Natural killer cell treated with Interleukin-12 subunit alpha and Interleukin-12 subunit beta and Interleukin-15 and Interleukin-18, amount 100 ng/mL, for 72 hours (primary cell): ENCODE data around the gene BUD13. TPM values are rescaled to one million over a fixed set of nuclear protein-coding genes. Genes with fewer than 3 reads are reported as not detected.
A peak's percentile ranks its signal among the peaks of the same experiment; 100 is the strongest.
"Not testable (repeated sequence)": the region's sequence is repeated elsewhere in the genome, so short reads cannot be mapped to it uniquely, and the experiment has no call there.

ENCODE experiments used
- ATAC-seq, 2 donors: fragments of 150-1000 bp; cut with Tn5 transposase in 1 of 2; sonication (Bioruptor Pico), chemical (Tn5 transposase) in 1 of 2; 2 replicates each; pipeline ENCODE4 v1.10.0; 2021
- DNase-seq: peaks from one replicate; pipeline ENCODE4 v3.0.0; 2022; ENCODE audit warnings: low spot score
- H3K27ac Mint-ChIP-seq, 2 donors: 1 replicate in 1 of 2; 2 replicates in 1 of 2; pipeline ENCODE4 v1.8.0; 2022; ENCODE audit warnings: mixed read lengths in 2 of 2, mild to moderate bottlenecking in 1 of 2, moderate library complexity in 1 of 2
- H3K27me3 Mint-ChIP-seq, 2 donors: 1 replicate in 1 of 2; 2 replicates in 1 of 2; pipeline ENCODE4 v1.8.0; 2022; ENCODE audit warnings: mixed read lengths in 2 of 2
- H3K36me3 Mint-ChIP-seq: one replicate; pipeline ENCODE4 v1.8.0; 2022; ENCODE audit warnings: mixed read lengths
- H3K4me1 Mint-ChIP-seq, 2 donors: 1 replicate in 1 of 2; 2 replicates in 1 of 2; pipeline ENCODE4 v1.8.0; 2022; ENCODE audit warnings: low read depth in 2 of 2, mixed read lengths in 2 of 2, mild to moderate bottlenecking in 1 of 2
- H3K4me3 Mint-ChIP-seq: one replicate; pipeline ENCODE4 v1.8.0; 2022; ENCODE audit warnings: mixed read lengths
- H3K9me3 Mint-ChIP-seq: 2 replicates; pipeline ENCODE4 v1.8.0; 2022; ENCODE audit warnings: mixed read lengths
- total RNA-seq, 2 donors: library from RNA; stranded (reverse); gene quantifications; one replicate each; pipeline ENCODE4 v1.2.3, GENCODE V29; 2022

The BUD13 gene
- total RNA-seq, 2 donors from 2014 or later: 23.1 to 25.0 TPM

- Mint-ChIP-seq H3K4me1 (peaks cover 2 to 15% of the 10 kb centered on the region in 2 donors), H3K27ac (no peak overlapping the region), H3K4me3 (no peak overlapping the region), H3K27me3 (no peaks in the 10 kb centered on the region), H3K9me3 (no peaks in the 10 kb centered on the region), H3K36me3 (peaks cover 44% of the 10 kb centered on the region)
- ATAC-seq (no peak), DNase-seq (no peak)
Observed at GRCh38 chr11:116762132-116762531, 10.7 kb downstream of the BUD13 start.

- H3K4me3 Mint-ChIP-seq, ATAC-seq, H3K27me3 Mint-ChIP-seq, DNase-seq, H3K4me1 Mint-ChIP-seq, H3K27ac Mint-ChIP-seq, H3K9me3 Mint-ChIP-seq: not testable (repeated sequence)
- H3K36me3 Mint-ChIP-seq: peaks cover 47% of the 10 kb centered on the region
Observed at GRCh38 chr11:116756044-116756443, 16.7 kb downstream of the BUD13 start.

GRCh38 chr11:116750070-116750718 is 22.6 kb downstream of the BUD13 start:
- ATAC-seq (no peak), DNase-seq (no peak)
- H3K36me3 Mint-ChIP-seq: peaks cover 20% of the 10 kb centered on the region
- H3K4me3 Mint-ChIP-seq: no peak overlapping the region
- H3K27me3 Mint-ChIP-seq: no peaks in the 10 kb centered on the region
- H3K27ac Mint-ChIP-seq: no peak overlapping the region
- H3K9me3 Mint-ChIP-seq: no peaks in the 10 kb centered on the region
- peaks cover 4 to 5% of the 10 kb centered on the region in 2 donors for H3K4me1 Mint-ChIP-seq

GRCh38 chr11:116742104-116742503 is 30.7 kb downstream of the BUD13 start:
- no peak for ATAC-seq
- H3K27me3 Mint-ChIP-seq: no peaks in the 10 kb centered on the region
- H3K9me3 Mint-ChIP-seq: no peaks in the 10 kb centered on the region
- H3K4me3 Mint-ChIP-seq: no peak overlapping the region
- H3K36me3 Mint-ChIP-seq: no peaks in the 10 kb centered on the region
- no peak overlapping the region for H3K27ac Mint-ChIP-seq
- peaks cover 2 to 4% of the 10 kb centered on the region in 2 donors for H3K4me1 Mint-ChIP-seq
- DNase-seq: no peak

- Mint-ChIP-seq H3K27me3 (no peaks in the 10 kb centered on the region), H3K9me3 (no peaks in the 10 kb centered on the region), H3K4me1 (peaks cover 2 to 4% of the 10 kb centered on the region in 2 donors), H3K27ac (no peak overlapping the region), H3K4me3 (no peak overlapping the region), H3K36me3 (no peaks in the 10 kb centered on the region)
- ATAC-seq (no peak), DNase-seq (no peak)
Observed at GRCh38 chr11:116740741-116741140, 32.0 kb downstream of the BUD13 start.

- H3K4me3 Mint-ChIP-seq: no peak overlapping the region
- H3K4me1 Mint-ChIP-seq: peaks cover 2 to 4% of the 10 kb centered on the region in 2 donors
- no peaks in the 10 kb centered on the region for H3K9me3 Mint-ChIP-seq
- ATAC-seq (no peak), DNase-seq (no peak)
- H3K36me3 Mint-ChIP-seq: no peaks in the 10 kb centered on the region
- no peaks in the 10 kb centered on the region for H3K27me3 Mint-ChIP-seq
- H3K27ac Mint-ChIP-seq: no peak overlapping the region
Observed at GRCh38 chr11:116738975-116739374, 33.8 kb downstream of the BUD13 start.

- DNase-seq: no peak
- Mint-ChIP-seq H3K36me3 (no peaks in the 10 kb centered on the region), H3K9me3 (no peaks in the 10 kb centered on the region), H3K4me1 (peaks cover 11 to 17% of the 10 kb centered on the region in 2 donors), H3K4me3 (no peak overlapping the region), H3K27me3 (no peaks in the 10 kb centered on the region), H3K27ac (no peak overlapping the region)
- no peak for ATAC-seq
Observed at GRCh38 chr11:116736763-116737162, 36.0 kb downstream of the BUD13 start.

- Mint-ChIP-seq H3K9me3 (no peaks in the 10 kb centered on the region), H3K4me3 (no peak overlapping the region), H3K36me3 (no peaks in the 10 kb centered on the region), H3K27me3 (no peaks in the 10 kb centered on the region), H3K27ac (no peak overlapping the region), H3K4me1 (peaks cover 8 to 13% of the 10 kb centered on the region in 2 donors)
- ATAC-seq (no peak), DNase-seq (no peak)
Observed at GRCh38 chr11:116733969-116734508, 38.7 kb downstream of the BUD13 start.

GRCh38 chr11:116733043-116733755 is 39.6 kb downstream of the BUD13 start:
- Mint-ChIP-seq H3K4me1 (peaks cover 8 to 12% of the 10 kb centered on the region in 2 donors), H3K36me3 (no peaks in the 10 kb centered on the region), H3K9me3 (no peaks in the 10 kb centered on the region), H3K27me3 (peaks cover 0 to 2% of the 10 kb centered on the region in 2 donors), H3K4me3 (peak overlapping the region; percentile 30), H3K27ac (no peak overlapping the region)
- DNase-seq (no peak), ATAC-seq (no peak)

GRCh38 chr11:116732271-116733042 is 40.3 kb downstream of the BUD13 start:
- no peak for DNase-seq
- Mint-ChIP-seq H3K4me3 (peak overlapping the region; percentile 30), H3K9me3 (no peaks in the 10 kb centered on the region), H3K36me3 (no peaks in the 10 kb centered on the region), H3K27me3 (peaks cover 3 to 8% of the 10 kb centered on the region in 2 donors), H3K27ac (no peak overlapping the region), H3K4me1 (peaks cover 8 to 12% of the 10 kb centered on the region in 2 donors)
- ATAC-seq: peak; percentile 76 to 82

GRCh38 chr11:116731821-116732220 is 41.0 kb downstream of the BUD13 start:
- peaks cover 3 to 8% of the 10 kb centered on the region in 2 donors for H3K27me3 Mint-ChIP-seq
- no peaks in the 10 kb centered on the region for H3K36me3 Mint-ChIP-seq

GRCh38 chr11:116731097-116731761 is 41.6 kb downstream of the BUD13 start:
- peaks cover 3 to 8% of the 10 kb centered on the region in 2 donors for H3K27me3 Mint-ChIP-seq
- DNase-seq (no peak), ATAC-seq (no peak)
- H3K27ac Mint-ChIP-seq: no peak overlapping the region
- H3K36me3 Mint-ChIP-seq: no peaks in the 10 kb centered on the region
- H3K4me1 Mint-ChIP-seq: peaks cover 8 to 12% of the 10 kb centered on the region in 2 donors
- H3K4me3 Mint-ChIP-seq: no peak overlapping the region
- no peaks in the 10 kb centered on the region for H3K9me3 Mint-ChIP-seq

More at GRCh38 chr11:116731821-116732220, 41.0 kb downstream of the BUD13 start:
- ATAC-seq (no peak), DNase-seq (no peak)
- no peak overlapping the region for H3K27ac Mint-ChIP-seq
- peaks cover 8 to 12% of the 10 kb centered on the region in 2 donors for H3K4me1 Mint-ChIP-seq
- no peak overlapping the region for H3K4me3 Mint-ChIP-seq
- no peaks in the 10 kb centered on the region for H3K9me3 Mint-ChIP-seq

GRCh38 chr11:116730601-116731000 is 42.2 kb downstream of the BUD13 start:
- H3K4me3 Mint-ChIP-seq: no peak overlapping the region
- H3K36me3 Mint-ChIP-seq: no peaks in the 10 kb centered on the region
- peaks cover 8 to 12% of the 10 kb centered on the region in 2 donors for H3K4me1 Mint-ChIP-seq
- DNase-seq (no peak), ATAC-seq (no peak)
- H3K27me3 Mint-ChIP-seq: peaks cover 3 to 8% of the 10 kb centered on the region in 2 donors
- no peaks in the 10 kb centered on the region for H3K9me3 Mint-ChIP-seq
- no peak overlapping the region for H3K27ac Mint-ChIP-seq
